ES-I3 (cell line): Measurements from ENCODE around the gene DMRTB1.
A peak's percentile ranks its signal among the peaks of the same experiment; 100 is the strongest.

Experiments
- H3K36me3 ChIP-seq: 2 replicates; pipeline ENCODE4 v1.6.1; 2013; ENCODE audit warnings: mild to moderate bottlenecking, low read length, control low read depth, moderate library complexity; ENCODE audit not compliant: insufficient read depth
- H3K4me1 ChIP-seq: 2 replicates; pipeline ENCODE4 v1.6.1; 2013; ENCODE audit warnings: mild to moderate bottlenecking, control low read depth, low read length; ENCODE audit not compliant: insufficient read depth
- H3K9ac ChIP-seq: 2 replicates; pipeline ENCODE4 v1.6.1; 2013; ENCODE audit warnings: low read depth, mild to moderate bottlenecking, low read length, moderate library complexity
- H3K9me3 ChIP-seq: 2 replicates; pipeline ENCODE4 v1.6.1; 2013; ENCODE audit warnings: mild to moderate bottlenecking, low read length, moderate library complexity; ENCODE audit not compliant: control insufficient read depth, insufficient read depth

Gene DMRTB1

GRCh38 chr1:53447413-53447812, 11.8 kb upstream of the DMRTB1 start:
- peaks cover 33% of the 10 kb centered on the region for H3K4me1 ChIP-seq
- no peaks in the 10 kb centered on the region; the same call in 1 of the 2 replicates for H3K9me3 ChIP-seq
- no peaks in the 10 kb centered on the region for H3K36me3 ChIP-seq
- no peak overlapping the region for H3K9ac ChIP-seq

GRCh38 chr1:53448241-53448841, 10.9 kb upstream of the DMRTB1 start:
- peak overlapping the region; percentile 4; the same call in 1 of the 2 replicates for H3K9ac ChIP-seq

GRCh38 chr1:53449021-53449420, 10.2 kb upstream of the DMRTB1 start:
- Histone ChIP-seq H3K4me1 (peaks cover 36% of the 10 kb centered on the region), H3K9ac (no peak overlapping the region), H3K36me3 (no peaks in the 10 kb centered on the region), H3K9me3 (no peaks in the 10 kb centered on the region; the same call in 1 of the 2 replicates)

More at GRCh38 chr1:53448241-53448841, 10.9 kb upstream of the DMRTB1 start:
- peaks cover 36% of the 10 kb centered on the region for H3K4me1 ChIP-seq
- H3K9me3 ChIP-seq = no peaks in the 10 kb centered on the region; the same call in 1 of the 2 replicates
- H3K36me3 ChIP-seq = no peaks in the 10 kb centered on the region

- Histone ChIP-seq H3K36me3 (no peaks in the 10 kb centered on the region), H3K9me3 (no peaks in the 10 kb centered on the region; the same call in 1 of the 2 replicates), H3K4me1 (peaks cover 36% of the 10 kb centered on the region), H3K9ac (peak overlapping the region; percentile 35; the same call in 1 of the 2 replicates)
Observed at GRCh38 chr1:53449693-53450092, 9.5 kb upstream of the DMRTB1 start.

- peak overlapping the region; percentile 35; the same call in 1 of the 2 replicates for H3K9ac ChIP-seq
- H3K9me3 ChIP-seq = no peaks in the 10 kb centered on the region; the same call in 1 of the 2 replicates
- no peaks in the 10 kb centered on the region for H3K36me3 ChIP-seq
- peaks cover 36% of the 10 kb centered on the region for H3K4me1 ChIP-seq
Observed at GRCh38 chr1:53450225-53450624, 9.0 kb upstream of the DMRTB1 start.

DNA sequence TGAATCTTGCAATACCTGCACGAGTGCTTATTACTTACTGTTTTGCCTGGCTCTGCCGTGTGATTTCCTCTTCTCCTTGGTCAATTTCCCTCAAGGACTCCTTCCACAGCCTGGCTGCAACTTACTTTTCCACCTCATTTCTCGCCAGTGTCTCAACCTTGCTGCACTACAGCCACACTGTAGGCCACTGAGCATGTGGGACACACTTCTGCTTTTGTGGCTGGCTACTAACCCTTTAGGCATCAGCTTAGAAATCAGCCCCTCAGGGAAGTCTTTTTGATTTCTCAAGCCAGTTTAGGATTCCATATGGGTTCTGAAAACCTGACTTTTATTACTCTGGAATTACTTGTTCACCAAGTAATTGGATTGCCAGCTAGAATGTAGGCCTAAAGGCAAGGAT, 5.2 kb upstream of the DMRTB1 start:
- no peaks in the 10 kb centered on the region for H3K9me3 ChIP-seq
- peaks cover 19% of the 10 kb centered on the region for H3K4me1 ChIP-seq
- no peaks in the 10 kb centered on the region for H3K36me3 ChIP-seq
- no peak overlapping the region; the same call in 1 of the 2 replicates for H3K9ac ChIP-seq

GRCh38 chr1:53455364-53455991, 3.7 kb upstream of the DMRTB1 start:
- no peaks in the 10 kb centered on the region for H3K9me3 ChIP-seq
- no peak overlapping the region for H3K9ac ChIP-seq

DNA sequence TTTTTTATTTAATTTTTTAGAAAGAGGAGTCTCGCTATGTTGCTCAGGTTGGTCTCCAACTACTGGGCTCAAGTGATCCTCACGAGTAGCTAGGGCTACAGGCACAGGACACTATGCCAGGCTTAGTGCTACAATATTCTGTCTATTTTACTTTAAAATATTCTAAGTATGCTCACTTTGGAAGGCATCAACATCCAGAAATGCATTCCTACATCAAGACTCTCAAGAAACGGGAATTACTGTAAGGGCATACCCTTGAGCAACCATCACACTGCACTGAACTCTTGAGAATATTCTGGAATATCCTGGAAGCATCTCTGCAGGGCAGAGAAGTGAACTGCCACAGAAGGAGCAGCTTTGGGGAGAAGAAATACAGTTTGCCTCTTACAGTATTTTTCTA, 565 bp upstream of the DMRTB1 start:
- Histone ChIP-seq H3K9ac (no peak overlapping the region), H3K9me3 (no peaks in the 10 kb centered on the region), H3K4me1 (no peaks in the 10 kb centered on the region), H3K36me3 (no peaks in the 10 kb centered on the region)

More at GRCh38 chr1:53455364-53455991, 3.7 kb upstream of the DMRTB1 start:
- Histone ChIP-seq H3K4me1 (peaks cover 10% of the 10 kb centered on the region), H3K36me3 (no peaks in the 10 kb centered on the region)

DNA sequence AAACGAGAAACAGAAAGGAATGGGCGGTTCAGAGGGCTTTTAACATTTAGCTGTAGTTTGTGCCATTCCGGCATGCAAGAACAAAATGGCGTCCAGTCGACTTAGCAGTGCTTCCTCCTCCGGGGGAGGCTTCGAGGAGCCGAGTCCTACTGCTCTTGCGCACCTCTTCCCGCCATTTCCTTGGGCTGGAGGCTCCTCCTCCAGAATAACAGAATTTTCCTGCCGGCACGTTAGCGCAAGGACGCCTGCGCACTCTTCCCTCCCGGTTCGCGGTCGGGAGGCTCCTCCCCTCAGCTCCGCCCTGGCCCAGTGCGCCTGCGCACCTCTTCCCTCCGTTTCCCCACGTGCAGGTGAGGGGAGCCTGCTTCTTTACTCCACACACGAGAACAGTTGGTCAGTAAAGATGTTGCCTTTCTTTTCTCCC, 1.0 kb downstream of the DMRTB1 start:
- no peaks in the 10 kb centered on the region for H3K36me3 ChIP-seq

DNA sequence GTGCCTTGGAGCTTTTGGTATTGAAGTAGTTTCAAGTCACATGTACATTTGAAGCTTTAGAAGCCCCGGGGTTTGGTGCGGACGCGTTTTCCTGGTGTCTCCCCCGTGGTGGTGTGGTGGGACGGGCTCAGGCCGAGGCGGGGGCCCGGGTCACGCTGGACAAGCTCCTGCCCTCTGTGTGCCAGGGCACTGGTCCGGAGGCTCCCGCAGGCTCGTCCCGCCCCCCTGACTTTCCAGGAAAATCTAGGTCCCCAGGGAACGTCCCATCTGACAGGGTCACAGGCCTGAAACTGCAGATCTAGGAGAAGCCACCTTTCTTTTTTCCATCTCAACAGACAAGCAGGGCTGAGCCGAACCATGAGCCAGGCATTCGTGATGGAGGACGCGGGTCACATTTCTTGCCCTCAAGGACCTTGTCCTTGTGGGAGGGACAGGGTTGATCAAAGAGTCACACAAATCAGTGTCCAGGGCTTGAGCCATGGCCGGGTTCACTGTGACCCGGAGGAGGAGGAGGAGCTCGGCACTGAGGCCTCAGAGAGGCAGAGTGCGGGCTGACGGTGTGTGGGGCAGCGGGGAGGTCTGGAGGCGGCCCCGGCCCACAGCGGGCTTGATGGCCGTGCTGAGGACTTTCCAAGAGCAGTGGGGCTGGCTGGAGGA, 1.6 kb downstream of the DMRTB1 start:
- no peaks in the 10 kb centered on the region; the same call in 1 of the 2 replicates for H3K4me1 ChIP-seq
- no peak overlapping the region for H3K9ac ChIP-seq
- H3K9me3 ChIP-seq = no peaks in the 10 kb centered on the region
- no peaks in the 10 kb centered on the region for H3K36me3 ChIP-seq

More for the DNA sequence above, 1.0 kb downstream of the DMRTB1 start:
- no peaks in the 10 kb centered on the region for H3K4me1 ChIP-seq
- no peak overlapping the region for H3K9ac ChIP-seq
- no peaks in the 10 kb centered on the region for H3K9me3 ChIP-seq

DNA sequence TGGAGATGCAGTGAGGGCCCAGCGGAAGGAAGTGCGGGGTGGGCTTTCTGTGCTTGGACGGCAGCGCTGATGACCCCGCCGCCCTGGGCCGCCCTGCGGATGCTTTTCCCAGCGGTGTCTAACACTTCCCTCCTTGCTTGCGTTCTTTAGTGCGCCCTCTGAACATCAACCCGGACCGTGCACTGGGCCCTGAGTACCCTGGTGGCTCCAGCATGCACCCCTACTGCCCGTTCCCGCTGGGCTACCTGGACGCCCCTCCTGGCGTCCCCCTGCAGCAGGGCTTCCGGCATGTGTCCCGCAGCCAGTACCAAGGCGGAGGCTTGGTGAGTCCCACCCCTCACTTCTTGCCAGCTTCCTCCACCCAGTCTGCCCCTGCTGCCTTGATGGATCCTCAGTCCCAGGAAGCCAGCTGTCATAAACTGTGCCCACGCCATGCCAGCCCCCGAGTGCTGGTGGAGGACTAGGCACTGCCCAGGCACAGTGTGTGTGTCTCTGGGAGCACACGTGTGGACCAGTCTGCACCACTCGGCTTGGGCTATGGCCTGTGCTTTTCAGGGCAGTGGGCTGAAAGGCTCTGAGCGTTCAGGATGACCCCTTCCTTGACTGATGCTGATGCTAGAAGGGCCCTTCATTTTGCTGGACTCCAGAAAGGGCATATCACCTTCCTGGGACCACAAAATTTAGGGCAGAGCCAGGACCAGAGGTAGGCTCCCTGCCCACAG, 2.3 kb downstream of the DMRTB1 start:
- Histone ChIP-seq H3K9me3 (no peaks in the 10 kb centered on the region), H3K36me3 (no peaks in the 10 kb centered on the region), H3K4me1 (no peaks in the 10 kb centered on the region; the same call in 1 of the 2 replicates), H3K9ac (no peak overlapping the region)

GRCh38 chr1:53462193-53462592, 3.0 kb downstream of the DMRTB1 start:
- Histone ChIP-seq H3K9me3 (no peaks in the 10 kb centered on the region), H3K4me1 (no peaks in the 10 kb centered on the region; the same call in 1 of the 2 replicates), H3K9ac (no peak overlapping the region), H3K36me3 (no peaks in the 10 kb centered on the region)

GRCh38 chr1:53462769-53463501, 3.7 kb downstream of the DMRTB1 start:
- no peaks in the 10 kb centered on the region for H3K36me3 ChIP-seq
- H3K9me3 ChIP-seq = no peaks in the 10 kb centered on the region
- no peaks in the 10 kb centered on the region; the same call in 1 of the 2 replicates for H3K4me1 ChIP-seq
- H3K9ac ChIP-seq = no peak overlapping the region
